ENCODE measurements around the gene MYO18A.

The MYO18A gene

DNA sequence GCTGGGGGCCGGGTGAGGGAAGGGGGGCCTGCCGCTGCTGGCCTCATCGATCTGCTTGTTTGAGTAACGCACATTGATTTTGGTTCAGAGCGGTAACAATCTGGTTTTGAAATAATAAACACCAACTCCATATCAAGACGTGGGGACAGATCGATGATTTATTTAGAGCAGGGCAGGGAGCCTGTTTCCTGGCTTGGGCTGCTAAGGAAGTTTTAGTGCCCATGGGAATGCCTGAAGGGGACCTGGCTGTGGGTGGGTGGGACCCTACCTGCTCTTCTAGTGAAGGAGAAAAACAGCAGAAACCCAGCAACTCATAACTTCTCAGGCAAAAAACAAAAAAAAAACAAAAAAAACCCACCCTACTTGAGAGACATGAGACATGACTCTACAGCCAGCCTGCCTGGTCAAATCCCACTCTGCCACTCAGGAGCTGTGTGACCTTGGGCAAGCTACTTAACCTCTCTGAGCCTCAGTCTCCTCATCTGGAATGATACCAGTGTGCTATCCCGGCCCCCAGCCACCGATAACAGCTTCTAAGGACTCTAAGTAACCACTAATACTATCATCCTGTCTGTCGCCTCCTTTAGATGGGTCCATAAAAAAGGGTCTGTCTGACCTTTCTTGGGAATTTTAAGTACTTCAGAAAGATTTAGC is 71.2 kb downstream of the MYO18A start:
- DNase-seq, result no peak
- Histone ChIP-seq H3K27ac (no peak overlapping the region), H3K4me3 (ENCODE audit: low read depth, low read length) (no peak overlapping the region), H3K27me3 (replicated peaks) (no peaks in the 10 kb centered on the region), H3K36me3 (replicated peaks) (no peaks in the 10 kb centered on the region)
- in situ Hi-C loops (cut with HindIII; ENCODE audit: low pct_ligation_motif_present, low sequenced_read_pairs), result no loop called here
- TF ChIP-seq, protein P1, sequence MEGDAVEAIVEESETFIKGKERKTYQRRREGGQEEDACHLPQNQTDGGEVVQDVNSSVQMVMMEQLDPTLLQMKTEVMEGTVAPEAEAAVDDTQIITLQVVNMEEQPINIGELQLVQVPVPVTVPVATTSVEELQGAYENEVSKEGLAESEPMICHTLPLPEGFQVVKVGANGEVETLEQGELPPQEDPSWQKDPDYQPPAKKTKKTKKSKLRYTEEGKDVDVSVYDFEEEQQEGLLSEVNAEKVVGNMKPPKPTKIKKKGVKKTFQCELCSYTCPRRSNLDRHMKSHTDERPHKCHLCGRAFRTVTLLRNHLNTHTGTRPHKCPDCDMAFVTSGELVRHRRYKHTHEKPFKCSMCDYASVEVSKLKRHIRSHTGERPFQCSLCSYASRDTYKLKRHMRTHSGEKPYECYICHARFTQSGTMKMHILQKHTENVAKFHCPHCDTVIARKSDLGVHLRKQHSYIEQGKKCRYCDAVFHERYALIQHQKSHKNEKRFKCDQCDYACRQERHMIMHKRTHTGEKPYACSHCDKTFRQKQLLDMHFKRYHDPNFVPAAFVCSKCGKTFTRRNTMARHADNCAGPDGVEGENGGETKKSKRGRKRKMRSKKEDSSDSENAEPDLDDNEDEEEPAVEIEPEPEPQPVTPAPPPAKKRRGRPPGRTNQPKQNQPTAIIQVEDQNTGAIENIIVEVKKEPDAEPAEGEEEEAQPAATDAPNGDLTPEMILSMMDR (IDR thresholded peaks at IDR 0.05; ENCODE audit: low read depth, low read length, missing control alignments), result no peak

DNA sequence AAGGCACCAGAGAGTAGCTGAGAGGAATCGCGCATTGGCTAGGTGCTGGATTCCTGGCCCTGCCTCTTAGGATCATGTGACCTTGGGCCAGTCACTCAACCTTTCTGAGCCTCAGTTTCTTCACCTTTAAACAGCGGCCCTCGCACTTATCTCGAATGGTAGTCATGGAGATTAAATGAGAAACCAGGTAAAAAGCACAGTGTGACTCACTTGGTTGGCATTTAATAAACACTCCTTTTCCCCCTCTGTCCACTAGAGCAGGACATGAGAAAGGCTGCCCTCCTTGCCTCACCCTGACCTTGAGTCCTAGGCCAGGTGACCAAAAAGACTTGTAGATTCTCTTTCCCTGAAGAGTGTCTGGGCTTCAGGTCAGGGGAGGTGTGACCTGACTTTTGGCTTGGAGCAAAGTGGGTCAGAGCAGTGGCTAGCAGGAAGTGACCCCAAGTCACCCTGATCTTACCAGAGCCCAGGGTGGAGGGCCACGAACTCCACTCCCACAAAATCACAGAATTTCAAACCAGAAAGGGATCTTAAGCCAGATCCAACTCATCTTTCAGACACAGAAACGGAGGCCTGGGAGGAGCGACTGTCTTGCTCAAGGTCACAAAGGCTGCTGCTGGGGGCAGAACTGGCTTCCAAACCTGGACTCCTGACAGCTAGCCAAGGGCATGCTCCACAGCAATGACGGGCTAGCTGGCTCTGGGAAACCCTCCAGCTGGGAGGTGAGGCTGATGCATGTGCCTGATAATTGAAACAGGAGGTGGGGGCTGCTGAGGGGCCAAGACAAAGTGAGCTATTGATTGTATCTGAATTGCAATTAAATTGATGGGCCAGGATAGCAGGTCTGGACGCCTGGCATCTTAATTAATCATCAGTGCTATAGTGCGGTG is 72.0 kb downstream of the MYO18A start:
- Histone ChIP-seq H3K4me3 (ENCODE audit: low read depth, low read length) (no peak overlapping the region), H3K36me3 (replicated peaks) (no peaks in the 10 kb centered on the region), H3K27ac (no peak overlapping the region), H3K27me3 (replicated peaks) (no peaks in the 10 kb centered on the region)
- in situ Hi-C loops (cut with HindIII; ENCODE audit: low pct_ligation_motif_present, low sequenced_read_pairs), result no loop called here
- TF ChIP-seq, protein P1 (IDR thresholded peaks at IDR 0.05; ENCODE audit: low read depth, low read length, missing control alignments), result no peak
- no peak for DNase-seq

DNA sequence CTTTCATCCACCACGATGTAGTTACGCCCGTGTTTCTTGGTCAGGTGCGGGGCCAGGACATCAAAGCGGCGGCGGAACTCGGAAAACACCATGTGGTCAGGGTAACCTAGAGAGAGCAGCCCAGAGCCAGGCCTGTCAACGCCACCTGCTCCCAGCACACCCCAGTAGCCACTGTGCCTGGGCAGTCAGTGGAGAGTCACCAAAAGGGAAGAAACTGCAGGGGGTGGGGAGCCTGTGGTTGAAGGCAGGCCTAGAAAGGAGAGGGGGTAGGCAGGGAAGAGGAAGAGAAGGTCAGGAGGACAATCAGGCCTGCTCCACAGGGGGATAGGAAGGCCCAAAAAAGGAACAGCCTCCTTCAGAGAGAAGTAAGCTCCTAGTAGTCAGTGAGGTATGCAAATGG is 73.1 kb downstream of the MYO18A start:
- Histone ChIP-seq H3K27me3 (replicated peaks) (no peaks in the 10 kb centered on the region), H3K27ac (no peak overlapping the region), H3K36me3 (replicated peaks) (no peaks in the 10 kb centered on the region), H3K4me3 (ENCODE audit: low read depth, low read length) (no peak overlapping the region)
- TF ChIP-seq, protein P1 (IDR thresholded peaks at IDR 0.05; ENCODE audit: low read depth, low read length, missing control alignments), result no peak
- in situ Hi-C loops (cut with HindIII; ENCODE audit: low pct_ligation_motif_present, low sequenced_read_pairs), result no loop called here
- no peak for DNase-seq

DNA sequence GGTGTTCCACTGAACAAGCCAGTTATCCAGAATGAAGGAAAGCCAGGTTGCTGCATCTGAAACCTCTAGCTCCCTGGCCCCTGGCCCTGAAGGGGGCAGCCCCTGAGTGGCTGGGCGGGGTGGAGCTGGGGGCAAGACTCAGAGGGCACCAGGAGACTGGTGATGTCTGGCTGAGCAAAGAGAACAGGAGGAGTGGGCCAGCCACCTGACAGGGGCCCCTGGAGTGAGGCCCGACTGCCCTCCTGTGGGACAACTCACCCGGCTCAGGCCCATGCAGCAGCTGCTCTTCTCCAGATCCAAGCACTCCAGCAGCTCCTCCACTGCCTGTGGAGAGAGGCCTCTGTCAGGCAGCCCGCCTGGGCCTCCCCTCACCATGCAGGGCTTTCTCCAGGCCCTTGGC is 76.9 kb downstream of the MYO18A start:
- H3K36me3 ChIP-seq (replicated peaks), result no peaks in the 10 kb centered on the region
- DNase-seq, result no peak
- in situ Hi-C loops (cut with HindIII; ENCODE audit: low pct_ligation_motif_present, low sequenced_read_pairs), result no loop called here
- no peak overlapping the region for H3K4me3 ChIP-seq (ENCODE audit: low read depth, low read length)
- TF ChIP-seq, protein P1 (IDR thresholded peaks at IDR 0.05; ENCODE audit: low read depth, low read length, missing control alignments), result no peak
- no peak overlapping the region for H3K27ac ChIP-seq
- H3K27me3 ChIP-seq (replicated peaks), result no peaks in the 10 kb centered on the region

DNA sequence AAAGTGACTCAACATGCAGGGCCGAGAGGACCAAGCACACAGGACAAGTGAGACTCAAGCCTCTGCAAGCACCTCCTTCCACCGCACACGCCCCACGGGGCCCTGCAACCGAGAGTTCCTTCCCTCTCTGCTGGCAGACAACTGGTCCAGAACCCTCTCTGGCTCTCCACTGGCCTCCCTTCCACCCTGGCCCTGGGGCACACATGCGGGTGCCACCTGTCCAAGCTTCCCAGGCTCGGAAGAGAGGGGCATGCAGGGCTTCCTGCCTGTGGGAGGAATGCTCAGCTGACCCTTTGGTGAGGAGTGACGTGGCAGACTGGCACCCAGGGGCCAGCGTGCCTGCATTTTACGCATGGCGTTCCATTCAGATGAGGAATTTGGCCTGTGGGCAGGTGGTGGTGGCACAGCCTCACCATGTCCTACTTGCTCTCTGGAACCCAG is 77.4 kb downstream of the MYO18A start:
- no peak for DNase-seq
- TF ChIP-seq, protein P1 (IDR thresholded peaks at IDR 0.05; ENCODE audit: low read depth, low read length, missing control alignments), result no peak
- Histone ChIP-seq H3K27ac (no peak overlapping the region), H3K4me3 (ENCODE audit: low read depth, low read length) (no peak overlapping the region), H3K27me3 (replicated peaks) (no peaks in the 10 kb centered on the region), H3K36me3 (replicated peaks) (no peaks in the 10 kb centered on the region)
- in situ Hi-C loops (cut with HindIII; ENCODE audit: low pct_ligation_motif_present, low sequenced_read_pairs), result no loop called here
